K562 (cell line): ENCODE data around the gene DLGAP3. TPM values are rescaled to one million over a fixed set of nuclear protein-coding genes. Genes with fewer than 3 reads are reported as not detected.

Experiments
- ATAC-seq: fragments of 200-7000 bp; cut with Tn5 transposase; 3 replicates; pipeline ENCODE4 v1.9.1; 2020; ENCODE audit warnings: moderate library complexity
- BruUV-seq: library from RNA; stranded (reverse); fragments of 400-500 nt; replicated peaks from 2 replicates; lab custom pipeline; 2021; lab: Mats Ljungman, UMichigan
- CTCF ChIA-PET: fragments of 300-600 bp; formaldehyde crosslinking; extraction: SDS; loops from one replicate; lab custom pipeline; 2021; ENCODE audit warnings: low intra/inter-chr PET ratio; lab: Yijun Ruan, JAX
- POLR2A ChIA-PET: fragments of 300-600, 350-650 bp; sonication (Branson Sonifier 250); formaldehyde crosslinking; extraction: SDS; loops from one replicate; lab custom pipeline; 2021; ENCODE audit warnings: antibody characterized with exemption, inconsistent platforms; lab: Yijun Ruan, JAX
- DNase-seq, 4 experiments: peaks; one replicate each; pipeline versions ENCODE4 v3.0.0 to v3.0.0-alpha.2; 2011 to 2018; ENCODE audit warnings: low spot score in 3 of 4, mixed read lengths in 3 of 4; ENCODE audit errors: extremely low read depth in 1 of 4
- FAIRE-seq: peaks from 2 replicates; lab custom pipeline; 2011; peaks lifted over from hg19 to GRCh38; lab: Jason Lieb, UNC
- H2AFZ ChIP-seq: 2 replicates; pipeline ENCODE4 v1.6.0; 2011; ENCODE audit warnings: low read depth, low read length, control low read depth, inconsistent platforms
- H3K27ac ChIP-seq: fragments of 200-600 bp; 3 replicates; pipeline ENCODE4 v1.8.0; 2011; ENCODE audit warnings: low read depth, mild to moderate bottlenecking, control low read depth, inconsistent platforms, low read length, moderate library complexity, mixed read lengths; ENCODE audit errors: extremely low read depth
- H3K27me3 ChIP-seq, 2 experiments: fragments of 300-600 bp in 1 of 2; 2 replicates in 1 of 2; 3 replicates in 1 of 2; pipeline versions ENCODE4 v1.6.0 to v1.8.0; 2011; ENCODE audit warnings: inconsistent platforms in 2 of 2, low read length in 2 of 2, mild to moderate bottlenecking in 1 of 2, mixed read lengths in 1 of 2, moderate library complexity in 1 of 2; ENCODE audit not compliant: control insufficient read depth in 2 of 2, insufficient read depth in 2 of 2
- H3K36me3 ChIP-seq: fragments of 300-600 bp; 3 replicates; pipeline ENCODE4 v1.8.0; 2011; ENCODE audit warnings: mild to moderate bottlenecking, low read length, inconsistent platforms; ENCODE audit not compliant: control insufficient read depth, insufficient read depth
- H3K4me1 ChIP-seq, 2 experiments: fragments of 200-600 bp in 1 of 2; replicated peaks in 1 of 2; 2 replicates in 1 of 2; 3 replicates in 1 of 2; pipeline versions ENCODE4 v1.5.1 to v1.8.0; 2011; ENCODE audit warnings: inconsistent platforms in 2 of 2, low read length in 2 of 2, mild to moderate bottlenecking in 1 of 2, mixed read lengths in 1 of 2, moderate library complexity in 1 of 2; ENCODE audit not compliant: control insufficient read depth in 2 of 2, insufficient read depth in 2 of 2
- H3K4me2 ChIP-seq: 2 replicates; pipeline ENCODE4 v1.6.1; 2011; ENCODE audit warnings: low read length, control low read depth, inconsistent platforms, mixed read lengths; ENCODE audit not compliant: insufficient read depth
- H3K4me3 ChIP-seq: fragments of 200-600 bp; sonication (generic), shearing (Covaris generic); 2 replicates; pipeline ENCODE4 v1.5.1; 2016; ENCODE audit warnings: control low read depth, inconsistent platforms
- H3K79me2 ChIP-seq: fragments of 200-600 bp; 3 replicates; pipeline ENCODE4 v1.8.0; 2011; ENCODE audit warnings: low read length, inconsistent platforms; ENCODE audit not compliant: control insufficient read depth, insufficient read depth
- H3K9ac ChIP-seq, 2 experiments: 2 replicates each; pipeline versions ENCODE4 v1.6.0 to v1.6.1; 2011; ENCODE audit warnings: low read depth in 2 of 2, low read length in 2 of 2, control low read depth in 1 of 2, inconsistent platforms in 1 of 2, mild to moderate bottlenecking in 1 of 2, mixed read lengths in 1 of 2; ENCODE audit not compliant: insufficient read depth in 1 of 2
- H3K9me1 ChIP-seq: one replicate; pipeline ENCODE4 v1.6.0; 2011; ENCODE audit warnings: inconsistent platforms, mild to moderate bottlenecking, low read length, moderate library complexity; ENCODE audit not compliant: control insufficient read depth, insufficient read depth
- H3K9me3 ChIP-seq: replicated peaks from 2 replicates; pipeline ENCODE4 v1.5.1; 2011; ENCODE audit warnings: low read depth, low read length, inconsistent platforms; ENCODE audit not compliant: control insufficient read depth, insufficient read depth
- H4K20me1 ChIP-seq: replicated peaks from 2 replicates; pipeline ENCODE4 v1.6.1; 2011; ENCODE audit warnings: low read length, inconsistent platforms, mixed read lengths; ENCODE audit not compliant: control insufficient read depth, insufficient read depth
- CEBPB ChIP-seq: fragments of 450-650 bp; IDR thresholded peaks from 2 replicates; pipeline ENCODE4 v1.6.1; 2016; ENCODE audit warnings: missing genetic modification characterization, missing compliant biosample characterization
- E2F1 ChIP-seq: sonication (generic); formaldehyde crosslinking; IDR thresholded peaks from 2 replicates; pipeline ENCODE4 v1.8.1; 2023; ENCODE audit warnings: mild to moderate bottlenecking, missing genetic modification reagents, moderate library complexity
- ETV1 ChIP-seq: fragments of 450-650 bp; conservative IDR thresholded peaks from 2 replicates; pipeline ENCODE4 v1.6.1; 2016; ENCODE audit warnings: missing genetic modification characterization, control low read depth, low read depth, missing compliant biosample characterization
- ILF3 ChIP-seq: fragments of 450-650 bp; IDR thresholded peaks from 2 replicates; pipeline ENCODE4 v1.6.1; 2018; ENCODE audit warnings: antibody characterized with exemption, mild to moderate bottlenecking, moderate library complexity, borderline replicate concordance
- PATZ1 ChIP-seq: fragments of 250-450 bp; sonication (Bioruptor Pico); IDR thresholded peaks from 2 replicates; pipeline ENCODE4 v1.5.0; 2020; ENCODE audit warnings: mild to moderate bottlenecking, borderline replicate concordance
- SPI1 ChIP-seq: IDR thresholded peaks from 2 replicates; pipeline ENCODE4 v1.6.1; 2011; ENCODE audit warnings: low read depth, low read length, control low read depth, borderline replicate concordance
- ZNF592 ChIP-seq: fragments of 450-650 bp; IDR thresholded peaks from 2 replicates; pipeline ENCODE4 v1.6.1; 2017; ENCODE audit warnings: antibody characterized with exemption, mild to moderate bottlenecking
- WGBS: fragments of 100-300 bp; shearing (Covaris generic); methylation state at CpG from one replicate; pipeline ENCODE4 v1.1.6; 2016; ENCODE audit warnings: low coverage, mixed read lengths; ENCODE audit not compliant: insufficient coverage; ENCODE audit errors: missing lambda C conversion rate; 5-methylcytosine and 5-hydroxymethylcytosine counted together
- in situ Hi-C: fragments of 300-500 bp; cut with MboI; formaldehyde crosslinking; loops from 4 replicates; pipeline ENCODE4 v1.15.0; 2018; ENCODE audit warnings: inconsistent platforms, mixed read lengths
- intact Hi-C: fragments of 100-400 bp; cut with micrococcal nuclease; formaldehyde crosslinking; loops from 2 replicates; pipeline ENCODE4 v1.14.2; 2022
- polyA plus RNA-seq, 8 experiments: library from polyadenylated mRNA; depleted of rRNA in 4 of 8; stranded (reverse) in 5 of 8; unstranded in 3 of 8; fragments of >200 nt; fragmentation: Nextera tagmentation in 2 of 8; fragmentation: Illumina TruSeq in 1 of 8; extraction: Ambion mirVana in 2 of 8; extraction: Trizol in 1 of 8; gene quantifications; 2 replicates each; pipeline versions ENCODE4 v1.2.1 to v1.2.3, GENCODE V29; 2011 to 2014; ENCODE audit warnings: inconsistent platforms in 1 of 8, missing spikeins in 1 of 8
- total RNA-seq, 7 experiments: library from RNA; depleted of rRNA in 6 of 7; stranded (reverse); fragments of >200 nt in 6 of 7; fragmentation: Illumina TruSeq in 2 of 7; extraction: Trizol in 2 of 7; gene quantifications; 2 replicates each; pipeline versions ENCODE4 v1.2.1 to v1.2.3, GENCODE V29; 2011 to 2021; ENCODE audit warnings: low replicate concordance in 1 of 7

The DLGAP3 gene
- total and polyA plus RNA-seq, 9 of the 15 experiments (the other 6 are each of a cell fraction or from before 2014, with no cell fraction given): 0.01 to 0.16 (median 0.07) TPM; not detected in 6

- Histone ChIP-seq H3K9me3 (no peaks in the 10 kb centered on the region), H3K27ac (peak overlapping the region; percentile 66), H3K9me1 (peaks cover 8% of the 10 kb centered on the region), H4K20me1 (0 out of 2 replicates have a peak, but pooled peaks cover 5% of the 10 kb centered on the region), H3K4me1 (peaks cover 38 to 58% of the 10 kb centered on the region in 2 experiments), H3K9ac (peak overlapping the region in 1 of 2 experiments; percentile 37; a peak in 3 of 4 replicates), H3K79me2 (no peaks in the 10 kb centered on the region), H3K4me2 (peak overlapping the region; percentile 71), H3K27me3 (no peaks in the 10 kb centered on the region), H3K36me3 (no peaks in the 10 kb centered on the region), H3K4me3 (no peak overlapping the region), H2AFZ (peak overlapping the region; percentile 57)
- CTCF ChIA-PET: interaction anchor here (1.3 kb wide), 1 partner anchor 10 kb away, joined by 4 read pairs; no protein-coding TSS in a partner anchor
- 38% methylated on average over 4 of the region's 4 CpGs for WGBS
- ATAC-seq (peak; percentile 3), FAIRE-seq (no peak), DNase-seq (peak in 3 of 4 experiments; percentile 26 to 57 (median 40))
- intact Hi-C loops: no loop called here
- in situ Hi-C loops: no loop called here
- POLR2A ChIA-PET: interaction anchor here (1.1 to 1.9 kb wide), 4 partner anchors 10 to 17 kb away, joined by 3 to 9 read pairs (median 6); partner anchors contain the start of gene SMIM12
- no TSS peak for BruUV-seq
- no peak for TF ChIP-seq E2F1 (CRISPR knock-in tag)
- peak; percentile 8; the same call in 1 of the 2 replicates for TF ChIP-seq PATZ1 (CRISPR knock-in tag)
- TF ChIP-seq SPI1: peak; percentile 27; the same call in 1 of the 2 replicates
- TF ChIP-seq ILF3: no peak
- TF ChIP-seq CEBPB (tag): peak; percentile 67
- TF ChIP-seq ZNF592: peak; percentile 17; the same call in 1 of the 2 replicates
- peak; percentile 58; the same call in 1 of the 2 replicates for TF ChIP-seq ETV1 (tag)
Measured at GRCh38 chr1:34842952-34843371, 86.5 kb downstream of the DLGAP3 start.
